Spleen (tissue), 11 donors: ENCODE measurements around the gene PTPRN2. TPM values are rescaled to one million over a fixed set of nuclear protein-coding genes. Genes with fewer than 3 reads are reported as not detected.

Experiments used
- DNase-seq: peaks from one replicate; pipeline ENCODE4 v3.0.0-alpha.2; 2020
- H3K27ac ChIP-seq, 8 donors: fragments of 200-600 bp; sonication (generic) in 7 of 8; 1 replicate in 4 of 8; 2 replicates in 4 of 8; pipeline versions ENCODE4 v1.5.0 to v1.8.0; 2016 to 2021; ENCODE audit warnings: inconsistent platforms in 4 of 8, mild to moderate bottlenecking in 4 of 8, moderate library complexity in 1 of 8
- H3K27me3 ChIP-seq, 7 donors: fragments of 200-600 bp; sonication (generic) in 6 of 7; replicated peaks in 1 of 7; 1 replicate in 4 of 7; 2 replicates in 3 of 7; pipeline versions ENCODE4 v1.5.0 to v1.8.0; 2016 to 2021; ENCODE audit warnings: inconsistent platforms in 3 of 7, mild to moderate bottlenecking in 1 of 7
- H3K36me3 ChIP-seq, 6 donors: fragments of 200-600 bp; sonication (generic) in 5 of 6; 1 replicate in 4 of 6; 2 replicates in 2 of 6; pipeline versions ENCODE4 v1.5.0 to v1.8.0; 2016 to 2021; ENCODE audit warnings: inconsistent platforms in 2 of 6
- H3K4me1 ChIP-seq, 6 donors: fragments of 200-600 bp; sonication (generic) in 5 of 6; 1 replicate in 3 of 6; 2 replicates in 3 of 6; pipeline versions ENCODE4 v1.5.0 to v1.8.0; 2016 to 2021; ENCODE audit warnings: inconsistent platforms in 3 of 6
- H3K4me3 ChIP-seq, 8 donors: fragments of 200-600 bp; sonication (generic) in 7 of 8; 1 replicate in 4 of 8; 2 replicates in 4 of 8; pipeline versions ENCODE4 v1.5.0 to v1.8.0; 2016 to 2021; ENCODE audit warnings: inconsistent platforms in 4 of 8, mild to moderate bottlenecking in 4 of 8, moderate library complexity in 2 of 8
- H3K9me3 ChIP-seq, 8 donors: fragments of 200-600 bp; sonication (generic) in 7 of 8; 1 replicate in 4 of 8; 2 replicates in 4 of 8; pipeline versions ENCODE4 v1.5.0 to v1.8.0; 2016 to 2021; ENCODE audit warnings: inconsistent platforms in 4 of 8
- CTCF ChIP-seq, 11 experiments: fragments of 200-600 bp in 7 of 11; fragments of 450-650 bp in 4 of 11; sonication (generic) in 4 of 11; IDR thresholded peaks in 8 of 11; conservative IDR thresholded peaks in 3 of 11; 1 replicate in 7 of 11; 2 replicates in 4 of 11; pipeline versions ENCODE4 v1.4.0 to v1.8.0; 2016 to 2021; ENCODE audit warnings: antibody characterized with exemption in 11 of 11, inconsistent platforms in 4 of 11, mild to moderate bottlenecking in 1 of 11
- POLR2A ChIP-seq, 3 donors: fragments of 450-650 bp; IDR thresholded peaks; one replicate each; pipeline ENCODE4 v1.5.1; 2017; ENCODE audit warnings: antibody characterized with exemption in 3 of 3, mild to moderate bottlenecking in 1 of 3
- POLR2AphosphoS5 ChIP-seq, 3 donors: sonication (generic); formaldehyde crosslinking; IDR thresholded peaks; one replicate each; pipeline ENCODE4 v1.5.1; 2017; ENCODE audit warnings: antibody characterized with exemption in 3 of 3
- WGBS, 5 donors: extraction: QIAGEN DNeasy Blood & Tissue Kit in 3 of 5; methylation state at CpG; one replicate each; pipeline versions ENCODE4 v1.1.5 to v1.1.7; 2013 to 2018; 5-methylcytosine and 5-hydroxymethylcytosine counted together
- intact Hi-C: fragments of 100-400 bp; cut with DNase I; formaldehyde crosslinking; loops from one replicate; pipeline ENCODE4 v1.15.0; 2023; ENCODE audit warnings: low total_unique reads
- polyA plus RNA-seq, 3 donors: library from polyadenylated mRNA; stranded (reverse); fragments of 200-250 nt; gene quantifications; one replicate each; pipeline ENCODE4 v1.2.1, GENCODE V29; 2013
- total RNA-seq, 7 donors: library from RNA; depleted of rRNA in 3 of 7; stranded (reverse); fragments of >200 nt in 3 of 7; fragmentation: NEBNext Ultra II Directional in 4 of 7; extraction: Animal tissue kit (Norgen Biotek cat#: 25700) in 4 of 7; gene quantifications; one replicate each; pipeline versions ENCODE4 v1.1.0 to v1.2.1, GENCODE V29; 2016 to 2021
- donor health status: healthy with polysubstance abuse.
- donor health status: DM: no; HTN: no; CAD: no; lungs with moderate emphysema.
- donor health status: DM: no; HTN: no; CAD: no.
- donor health status: Bipolar disorder and iron deficiency.
- donor health status: healthy.
- donor health status: DM: no; HTN: no; CAD: no.
- donor health status: DM: yes; HTN: yes; CAD: no.

The PTPRN2 gene
- total and polyA plus RNA-seq, 10 donors = 7.0 to 22.8 (median 16.8) TPM

GRCh38 chr7:157853789-157854065, 733.9 kb downstream of the PTPRN2 start:
- H3K4me1 ChIP-seq = peaks cover 0 to 56% (median 26%) of the 10 kb centered on the region in 6 donors
- H3K9me3 ChIP-seq = no peaks in the 10 kb centered on the region
- H3K4me3 ChIP-seq = peak overlapping the region in 1 of 8 donors; percentile 59
- peaks cover 0 to 14% (median 0%) of the 10 kb centered on the region in 7 donors for H3K27me3 ChIP-seq
- H3K36me3 ChIP-seq = peaks cover 0 to 6% (median 0%) of the 10 kb centered on the region in 6 donors
- DNase-seq = no peak
- intact Hi-C loops = no loop called here
- H3K27ac ChIP-seq = peak overlapping the region in 6 of 8 donors; percentile 23 to 83 (median 55)
- WGBS, 5 donors = 90 to 97% (median 96%) methylated on average over 13 of the region's 13 CpGs
- TF ChIP-seq CTCF (IDR thresholded peaks at IDR 0.05 in 8 of 11, conservative IDR thresholded peaks at IDR 0.05 in 3 of 11) = no peak

- TF ChIP-seq CTCF (IDR thresholded peaks at IDR 0.05 in 8 of 11, conservative IDR thresholded peaks at IDR 0.05 in 3 of 11) = no peak
- no peak for TF ChIP-seq POLR2AphosphoS5 (IDR thresholded peaks at IDR 0.05)
- no peak for TF ChIP-seq POLR2A (IDR thresholded peaks at IDR 0.05)
- H3K9me3 ChIP-seq = no peaks in the 10 kb centered on the region
- peak; percentile 77 for DNase-seq
- peak overlapping the region in 5 of 8 donors; percentile 24 to 83 (median 80) for H3K27ac ChIP-seq
- peaks cover 0 to 56% (median 26%) of the 10 kb centered on the region in 6 donors for H3K4me1 ChIP-seq
- peaks cover 0 to 6% (median 0%) of the 10 kb centered on the region in 6 donors for H3K36me3 ChIP-seq
- intact Hi-C loops = no loop called here
- H3K27me3 ChIP-seq = peaks cover 0 to 17% (median 0%) of the 10 kb centered on the region in 7 donors
- WGBS, 5 donors = 90 to 94% (median 93%) methylated on average over 21 to 26 of the region's 26 CpGs
- peak overlapping the region in 1 of 8 donors; percentile 59 for H3K4me3 ChIP-seq
Observed at GRCh38 chr7:157853076-157853788, 734.4 kb downstream of the PTPRN2 start.

- peaks cover 0 to 56% (median 26%) of the 10 kb centered on the region in 6 donors for H3K4me1 ChIP-seq
- H3K27ac ChIP-seq = peak overlapping the region in 7 of 8 donors; percentile 48 to 77 (median 70)
- no peaks in the 10 kb centered on the region for H3K36me3 ChIP-seq
- intact Hi-C loops = no loop called here
- no peaks in the 10 kb centered on the region for H3K9me3 ChIP-seq
- TF ChIP-seq POLR2AphosphoS5 (IDR thresholded peaks at IDR 0.05) (peak; percentile 60 to 64 (median 61)), CTCF (IDR thresholded peaks at IDR 0.05 in 8 of 11, conservative IDR thresholded peaks at IDR 0.05 in 3 of 11) (no peak)
- WGBS, 5 donors = 18 to 23% (median 20%) methylated on average over 19 to 20 of the region's 20 CpGs
- peaks cover 0 to 17% (median 0%) of the 10 kb centered on the region in 7 donors for H3K27me3 ChIP-seq
- peak overlapping the region in 3 of 8 donors; percentile 3 to 45 (median 10) for H3K4me3 ChIP-seq
- peak; percentile 91 for DNase-seq
Observed at GRCh38 chr7:157851501-157852067, 736.0 kb downstream of the PTPRN2 start.
